ENCODE results near the gene PITPNB.

Gene PITPNB

GRCh38 chr22:27871306-27872014 lies 47.6 kb downstream of the PITPNB start:
- H3K4me2 ChIP-seq (ENCODE audit: low read length): no peak overlapping the region
- H3K36me3 ChIP-seq (replicated peaks; ENCODE audit: low read depth, low read length): peaks cover 80% of the 10 kb centered on the region
- H3K9ac ChIP-seq (ENCODE audit: low read length): no peak overlapping the region
- H3K27me3 ChIP-seq (ENCODE audit: low read depth, low read length): no peaks in the 10 kb centered on the region
- no peak overlapping the region for H3K27ac ChIP-seq (ENCODE audit: low read length)
- H4K20me1 ChIP-seq (ENCODE audit: insufficient read depth, low read length): peaks cover 41% of the 10 kb centered on the region
- H3K9me3 ChIP-seq (ENCODE audit: insufficient read depth, low read length): no peaks in the 10 kb centered on the region
- H3K79me2 ChIP-seq (ENCODE audit: low read length): peaks cover 77% of the 10 kb centered on the region
- H3K4me3 ChIP-seq (ENCODE audit: low read length): no peak overlapping the region
- H2AFZ ChIP-seq (ENCODE audit: low read depth, low read length): no peak overlapping the region
- peaks cover 37% of the 10 kb centered on the region for H3K4me1 ChIP-seq (ENCODE audit: low read length)
- TF ChIP-seq CTCF (IDR thresholded peaks at IDR 0.05; ENCODE audit: low read depth, low read length) (no peak), EZH2phosphoT487 (IDR thresholded peaks at IDR 0.05; ENCODE audit: low read depth) (no peak)

- H3K27ac ChIP-seq (ENCODE audit: low read length): no peak overlapping the region
- peaks cover 34% of the 10 kb centered on the region for H4K20me1 ChIP-seq (ENCODE audit: insufficient read depth, low read length)
- no peak overlapping the region for H2AFZ ChIP-seq (ENCODE audit: low read depth, low read length)
- peaks cover 84% of the 10 kb centered on the region for H3K36me3 ChIP-seq (replicated peaks; ENCODE audit: low read depth, low read length)
- no peak overlapping the region for H3K4me3 ChIP-seq (ENCODE audit: low read length)
- peaks cover 35% of the 10 kb centered on the region for H3K4me1 ChIP-seq (ENCODE audit: low read length)
- no peaks in the 10 kb centered on the region for H3K9me3 ChIP-seq (ENCODE audit: insufficient read depth, low read length)
- H3K4me2 ChIP-seq (ENCODE audit: low read length): no peak overlapping the region
- H3K9ac ChIP-seq (ENCODE audit: low read length): no peak overlapping the region
- H3K27me3 ChIP-seq (ENCODE audit: low read depth, low read length): no peaks in the 10 kb centered on the region
- TF ChIP-seq EZH2phosphoT487 (IDR thresholded peaks at IDR 0.05; ENCODE audit: low read depth) (no peak), CTCF (IDR thresholded peaks at IDR 0.05; ENCODE audit: low read depth, low read length) (no peak)
- H3K79me2 ChIP-seq (ENCODE audit: low read length): peaks cover 75% of the 10 kb centered on the region
These were observed 48.5 kb downstream of the PITPNB start for GRCh38 chr22:27870234-27871191.

- peaks cover 29% of the 10 kb centered on the region for H3K4me1 ChIP-seq (ENCODE audit: low read length)
- peaks cover 24% of the 10 kb centered on the region for H4K20me1 ChIP-seq (ENCODE audit: insufficient read depth, low read length)
- H3K9ac ChIP-seq (ENCODE audit: low read length): no peak overlapping the region
- H3K4me3 ChIP-seq (ENCODE audit: low read length): no peak overlapping the region
- no peak overlapping the region for H3K27ac ChIP-seq (ENCODE audit: low read length)
- peaks cover 70% of the 10 kb centered on the region for H3K79me2 ChIP-seq (ENCODE audit: low read length)
- H2AFZ ChIP-seq (ENCODE audit: low read depth, low read length): no peak overlapping the region
- H3K4me2 ChIP-seq (ENCODE audit: low read length): peak overlapping the region; percentile 41
- H3K9me3 ChIP-seq (ENCODE audit: insufficient read depth, low read length): no peaks in the 10 kb centered on the region
- TF ChIP-seq CTCF (IDR thresholded peaks at IDR 0.05; ENCODE audit: low read depth, low read length) (no peak), EZH2phosphoT487 (IDR thresholded peaks at IDR 0.05; ENCODE audit: low read depth) (no peak)
- no peaks in the 10 kb centered on the region for H3K27me3 ChIP-seq (ENCODE audit: low read depth, low read length)
- H3K36me3 ChIP-seq (replicated peaks; ENCODE audit: low read depth, low read length): peaks cover 78% of the 10 kb centered on the region
These were observed 50.2 kb downstream of the PITPNB start for GRCh38 chr22:27868732-27869282.

Measured in OCI-LY3 (cell line).